Stomach (tissue), 4 donors: Measurements from ENCODE around the gene ARL11.

ENCODE experiments used
- CTCF ChIP-seq, 7 experiments: fragments of 450-650 bp in 4 of 7; fragments of 200-600 bp in 3 of 7; sonication (generic) in 3 of 7; IDR thresholded peaks; one replicate each; pipeline ENCODE4 v1.5.1; 2016 to 2019; ENCODE audit warnings: antibody characterized with exemption in 7 of 7, control low read depth in 2 of 7, mild to moderate bottlenecking in 1 of 7
- EP300 ChIP-seq: sonication (generic); formaldehyde crosslinking; IDR thresholded peaks from one replicate; pipeline ENCODE4 v1.6.1; 2017; ENCODE audit warnings: antibody characterized with exemption
- POLR2A ChIP-seq, 4 donors: fragments of 450-650 bp; IDR thresholded peaks; one replicate each; pipeline ENCODE4 v1.6.1; 2016; ENCODE audit warnings: antibody characterized with exemption in 4 of 4, control low read depth in 2 of 4, mild to moderate bottlenecking in 1 of 4, moderate library complexity in 1 of 4
- POLR2AphosphoS5 ChIP-seq, 3 donors: sonication (generic); formaldehyde crosslinking; IDR thresholded peaks; one replicate each; pipeline ENCODE4 v1.6.1; 2016; ENCODE audit warnings: antibody characterized with exemption in 3 of 3

- TF ChIP-seq CTCF (IDR thresholded peaks at IDR 0.05) (no peak), POLR2A (IDR thresholded peaks at IDR 0.05) (no peak), EP300 (no peak), POLR2AphosphoS5 (IDR thresholded peaks at IDR 0.05) (no peak)
Measured at GRCh38 chr13:49638744-49639072, 10.4 kb downstream of the ARL11 start.
